GM23338 (cell line): Measurements from ENCODE around the gene SLC8B1. TPM values are rescaled to one million over a fixed set of nuclear protein-coding genes. Genes with fewer than 3 reads are reported as not detected.

ENCODE experiments used
- ATAC-seq: fragments of 200-7000 bp; cut with Tn5 transposase; 3 replicates; pipeline ENCODE4 v1.9.1; 2020
- DNase-seq: peaks from one replicate; pipeline ENCODE4 v3.0.0-alpha.2; 2015; ENCODE audit warnings: low spot score
- H2AFZ ChIP-seq: fragments of 200-600 bp; sonication (generic); 2 replicates; pipeline ENCODE4 v1.8.0; 2016; ENCODE audit warnings: antibody characterized with exemption, mild to moderate bottlenecking, moderate library complexity
- H3F3A ChIP-seq: fragments of 200-600 bp; sonication (generic); replicated peaks from 2 replicates; pipeline ENCODE4 v1.8.0; 2017; ENCODE audit warnings: antibody characterized with exemption, mixed run types, low read depth
- H3K27ac ChIP-seq: fragments of 200-600 bp; sonication (generic); 2 replicates; pipeline ENCODE4 v1.6.1; 2016; ENCODE audit warnings: low read depth
- H3K27me3 ChIP-seq: fragments of 200-600 bp; sonication (generic); 2 replicates; pipeline ENCODE4 v1.8.0; 2016; ENCODE audit warnings: mild to moderate bottlenecking, mixed run types, moderate library complexity; ENCODE audit not compliant: insufficient read depth
- H3K36me3 ChIP-seq: fragments of 200-600 bp; sonication (generic); 2 replicates; pipeline ENCODE4 v1.8.0; 2016; ENCODE audit warnings: mild to moderate bottlenecking; ENCODE audit not compliant: insufficient read depth
- H3K4me1 ChIP-seq: fragments of 200-600 bp; sonication (generic); 2 replicates; pipeline ENCODE4 v1.8.0; 2016; ENCODE audit warnings: mild to moderate bottlenecking, moderate library complexity; ENCODE audit not compliant: insufficient read depth
- H3K4me2 ChIP-seq: fragments of 200-600 bp; sonication (generic); 2 replicates; pipeline ENCODE4 v1.7.1; 2017; ENCODE audit warnings: mixed run types
- H3K4me3 ChIP-seq: fragments of 200-600 bp; sonication (generic); 2 replicates; pipeline ENCODE4 v1.6.1; 2016; ENCODE audit warnings: mixed run types
- H3K79me2 ChIP-seq: fragments of 200-600 bp; sonication (generic); replicated peaks from 2 replicates; pipeline ENCODE4 v1.8.0; 2017; ENCODE audit warnings: mild to moderate bottlenecking; ENCODE audit not compliant: insufficient read depth
- H3K9me2 ChIP-seq: fragments of 200-600 bp; sonication (generic); 2 replicates; pipeline ENCODE4 v1.8.0; 2017; ENCODE audit not compliant: insufficient read depth
- H4K20me1 ChIP-seq: fragments of 200-600 bp; sonication (generic); replicated peaks from 2 replicates; pipeline ENCODE4 v1.8.0; 2017; ENCODE audit warnings: mild to moderate bottlenecking; ENCODE audit not compliant: insufficient read depth
- H3K27ac Mint-ChIP-seq: 2 replicates; pipeline ENCODE4 v1.8.0; 2020; ENCODE audit warnings: inconsistent platforms, mild to moderate bottlenecking, moderate library complexity, mixed read lengths
- H3K27me3 Mint-ChIP-seq: 3 replicates; pipeline ENCODE4 v1.8.0; 2022; ENCODE audit warnings: low read depth, mild to moderate bottlenecking, moderate library complexity, mixed read lengths, inconsistent platforms; ENCODE audit not compliant: insufficient read depth, poor library complexity
- H3K36me3 Mint-ChIP-seq: 3 replicates; pipeline ENCODE4 v1.8.0; 2021; ENCODE audit warnings: low read depth, mild to moderate bottlenecking, inconsistent platforms, moderate library complexity, mixed read lengths
- H3K4me1 Mint-ChIP-seq: 3 replicates; pipeline ENCODE4 v1.8.0; 2020; ENCODE audit warnings: mild to moderate bottlenecking, inconsistent platforms, mixed read lengths
- H3K4me3 Mint-ChIP-seq: 3 replicates; pipeline ENCODE4 v1.8.0; 2021; ENCODE audit warnings: moderate library complexity, mild to moderate bottlenecking, inconsistent platforms, mixed read lengths
- H3K9me3 Mint-ChIP-seq: 3 replicates; pipeline ENCODE4 v1.8.0; 2020; ENCODE audit warnings: moderate library complexity, mild to moderate bottlenecking, inconsistent platforms, mixed read lengths
- CREB1 ChIP-seq: fragments of 250-450 bp; sonication (Bioruptor Pico); IDR thresholded peaks from 2 replicates; pipeline ENCODE4 v1.5.0; 2020; ENCODE audit warnings: low read depth, mild to moderate bottlenecking, moderate library complexity
- EZH2 ChIP-seq: fragments of 200-600 bp; sonication (generic); IDR thresholded peaks from one replicate; pipeline ENCODE4 v1.8.0; 2017; ENCODE audit warnings: antibody characterized with exemption, mild to moderate bottlenecking, low read depth; ENCODE audit not compliant: unreplicated experiment
- EZH2phosphoT487 ChIP-seq: fragments of 200-600 bp; sonication (generic); IDR thresholded peaks from one replicate; pipeline ENCODE4 v1.8.1; 2018; ENCODE audit warnings: antibody characterized with exemption; ENCODE audit not compliant: unreplicated experiment
- JUNB ChIP-seq: IDR thresholded peaks from one replicate; pipeline ENCODE4 v1.6.1; 2016; ENCODE audit warnings: antibody characterized with exemption; ENCODE audit not compliant: unreplicated experiment
- NANOG ChIP-seq: IDR thresholded peaks from 2 replicates; pipeline ENCODE4 v1.6.1; 2016; ENCODE audit warnings: antibody characterized with exemption, borderline replicate concordance
- POLR2AphosphoS5 ChIP-seq: IDR thresholded peaks from 2 replicates; pipeline ENCODE4 v1.6.1; 2016; ENCODE audit warnings: antibody characterized with exemption, low read depth
- STAT1 ChIP-seq: IDR thresholded peaks from one replicate; pipeline ENCODE4 v1.6.1; 2016; ENCODE audit warnings: antibody characterized with exemption; ENCODE audit not compliant: unreplicated experiment
- ZNF114 ChIP-seq: fragments of 250-450 bp; sonication (Bioruptor Pico); IDR thresholded peaks from 2 replicates; pipeline ENCODE4 v1.5.0; 2020; ENCODE audit warnings: mild to moderate bottlenecking, moderate library complexity
- ZNF331 ChIP-seq: fragments of 250-450 bp; sonication (Bioruptor Pico); IDR thresholded peaks from 2 replicates; pipeline ENCODE4 v1.5.0; 2020; ENCODE audit warnings: low read depth, mild to moderate bottlenecking, moderate library complexity
- polyA plus RNA-seq: library from polyadenylated mRNA; unstranded; fragments of >200 nt; fragmentation: Nextera tagmentation; extraction: Ambion mirVana; gene quantifications from 2 replicates; pipeline ENCODE4 v1.2.1, GENCODE V29; 2016
- total RNA-seq: library from RNA; depleted of rRNA; stranded (reverse); fragments of >200 nt; shearing (Covaris generic); gene quantifications from 2 replicates; pipeline ENCODE4 v1.2.3, GENCODE V29; 2014
- TF ChIP-seq, protein P1 (sequence below): IDR thresholded peaks from 2 replicates; pipeline ENCODE4 v1.6.1; 2016; ENCODE audit warnings: antibody characterized with exemption
- TF ChIP-seq, protein P2 (sequence below), 2 experiments: fragments of 200-600 bp in 1 of 2; sonication (generic) in 1 of 2; conservative IDR thresholded peaks; 2 replicates each; pipeline versions ENCODE4 v1.5.1 to v1.6.1; 2016 to 2017; ENCODE audit warnings: antibody characterized with exemption in 2 of 2, low read depth in 2 of 2, mild to moderate bottlenecking in 2 of 2, moderate library complexity in 1 of 2
- TF ChIP-seq, protein P3 (sequence below): fragments of 250-450 bp; sonication (Bioruptor Pico); IDR thresholded peaks from 2 replicates; pipeline ENCODE4 v1.5.0; 2020; ENCODE audit warnings: mild to moderate bottlenecking, moderate library complexity
- TF ChIP-seq, protein P4 (sequence below): IDR thresholded peaks from one replicate; pipeline ENCODE4 v1.6.1; 2018; ENCODE audit warnings: antibody characterized with exemption; ENCODE audit not compliant: unreplicated experiment

SLC8B1 gene
- total and polyA plus RNA-seq, 2 experiments from 2014 or later, result 6.0 to 8.9 TPM

DNA sequence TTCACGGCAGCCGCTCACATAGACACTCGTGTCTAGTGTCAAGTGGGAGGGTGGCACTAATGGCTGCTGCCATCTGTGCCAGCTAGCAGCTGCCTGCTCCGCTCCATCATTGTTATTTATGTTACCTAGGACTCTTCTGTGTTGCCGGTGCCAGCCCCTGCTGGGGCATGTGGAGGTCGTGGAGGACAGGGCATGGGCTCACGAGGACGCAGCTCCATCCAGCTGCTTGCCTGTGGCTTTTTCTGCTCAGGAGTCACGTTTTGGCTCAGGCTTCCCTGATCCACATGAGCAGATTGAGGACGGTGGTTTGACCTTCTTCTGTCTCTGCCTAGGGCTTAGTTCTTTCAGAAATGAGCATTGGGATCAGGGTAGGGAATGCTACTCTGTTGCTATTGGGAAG lies 82.4 kb downstream of the SLC8B1 start:
- no peak for DNase-seq
- H3K9me2 ChIP-seq, result no peaks in the 10 kb centered on the region
- no peak overlapping the region for H3K27ac Mint-ChIP-seq
- ATAC-seq, result no peak
- peaks cover 4% of the 10 kb centered on the region for H3K27me3 Mint-ChIP-seq
- H2AFZ ChIP-seq, result no peak overlapping the region
- H3K9me3 Mint-ChIP-seq, result no peaks in the 10 kb centered on the region
- H3K36me3 Mint-ChIP-seq, result peaks cover 9% of the 10 kb centered on the region; the same call in 2 of the 3 replicates
- no peak overlapping the region for H3K4me3 ChIP-seq
- H3K27ac ChIP-seq, result no peak overlapping the region
- no peaks in the 10 kb centered on the region for H3K79me2 ChIP-seq
- H4K20me1 ChIP-seq, result no peaks in the 10 kb centered on the region
- H3K27me3 ChIP-seq, result no peaks in the 10 kb centered on the region
- TF ChIP-seq ZNF114 (CRISPR knock-in tag), result no peak
- TF ChIP-seq NANOG, result no peak
- TF ChIP-seq, protein P1, sequence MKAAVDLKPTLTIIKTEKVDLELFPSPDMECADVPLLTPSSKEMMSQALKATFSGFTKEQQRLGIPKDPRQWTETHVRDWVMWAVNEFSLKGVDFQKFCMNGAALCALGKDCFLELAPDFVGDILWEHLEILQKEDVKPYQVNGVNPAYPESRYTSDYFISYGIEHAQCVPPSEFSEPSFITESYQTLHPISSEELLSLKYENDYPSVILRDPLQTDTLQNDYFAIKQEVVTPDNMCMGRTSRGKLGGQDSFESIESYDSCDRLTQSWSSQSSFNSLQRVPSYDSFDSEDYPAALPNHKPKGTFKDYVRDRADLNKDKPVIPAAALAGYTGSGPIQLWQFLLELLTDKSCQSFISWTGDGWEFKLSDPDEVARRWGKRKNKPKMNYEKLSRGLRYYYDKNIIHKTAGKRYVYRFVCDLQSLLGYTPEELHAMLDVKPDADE, result no peak
- no peak for TF ChIP-seq STAT1
- TF ChIP-seq EZH2phosphoT487, result no peak
- TF ChIP-seq, protein P2, sequence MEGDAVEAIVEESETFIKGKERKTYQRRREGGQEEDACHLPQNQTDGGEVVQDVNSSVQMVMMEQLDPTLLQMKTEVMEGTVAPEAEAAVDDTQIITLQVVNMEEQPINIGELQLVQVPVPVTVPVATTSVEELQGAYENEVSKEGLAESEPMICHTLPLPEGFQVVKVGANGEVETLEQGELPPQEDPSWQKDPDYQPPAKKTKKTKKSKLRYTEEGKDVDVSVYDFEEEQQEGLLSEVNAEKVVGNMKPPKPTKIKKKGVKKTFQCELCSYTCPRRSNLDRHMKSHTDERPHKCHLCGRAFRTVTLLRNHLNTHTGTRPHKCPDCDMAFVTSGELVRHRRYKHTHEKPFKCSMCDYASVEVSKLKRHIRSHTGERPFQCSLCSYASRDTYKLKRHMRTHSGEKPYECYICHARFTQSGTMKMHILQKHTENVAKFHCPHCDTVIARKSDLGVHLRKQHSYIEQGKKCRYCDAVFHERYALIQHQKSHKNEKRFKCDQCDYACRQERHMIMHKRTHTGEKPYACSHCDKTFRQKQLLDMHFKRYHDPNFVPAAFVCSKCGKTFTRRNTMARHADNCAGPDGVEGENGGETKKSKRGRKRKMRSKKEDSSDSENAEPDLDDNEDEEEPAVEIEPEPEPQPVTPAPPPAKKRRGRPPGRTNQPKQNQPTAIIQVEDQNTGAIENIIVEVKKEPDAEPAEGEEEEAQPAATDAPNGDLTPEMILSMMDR (conservative IDR thresholded peaks at IDR 0.05; ENCODE audit: low read depth in 2 of 2), result no peak
- TF ChIP-seq CREB1, result no peak
- TF ChIP-seq, protein P3, sequence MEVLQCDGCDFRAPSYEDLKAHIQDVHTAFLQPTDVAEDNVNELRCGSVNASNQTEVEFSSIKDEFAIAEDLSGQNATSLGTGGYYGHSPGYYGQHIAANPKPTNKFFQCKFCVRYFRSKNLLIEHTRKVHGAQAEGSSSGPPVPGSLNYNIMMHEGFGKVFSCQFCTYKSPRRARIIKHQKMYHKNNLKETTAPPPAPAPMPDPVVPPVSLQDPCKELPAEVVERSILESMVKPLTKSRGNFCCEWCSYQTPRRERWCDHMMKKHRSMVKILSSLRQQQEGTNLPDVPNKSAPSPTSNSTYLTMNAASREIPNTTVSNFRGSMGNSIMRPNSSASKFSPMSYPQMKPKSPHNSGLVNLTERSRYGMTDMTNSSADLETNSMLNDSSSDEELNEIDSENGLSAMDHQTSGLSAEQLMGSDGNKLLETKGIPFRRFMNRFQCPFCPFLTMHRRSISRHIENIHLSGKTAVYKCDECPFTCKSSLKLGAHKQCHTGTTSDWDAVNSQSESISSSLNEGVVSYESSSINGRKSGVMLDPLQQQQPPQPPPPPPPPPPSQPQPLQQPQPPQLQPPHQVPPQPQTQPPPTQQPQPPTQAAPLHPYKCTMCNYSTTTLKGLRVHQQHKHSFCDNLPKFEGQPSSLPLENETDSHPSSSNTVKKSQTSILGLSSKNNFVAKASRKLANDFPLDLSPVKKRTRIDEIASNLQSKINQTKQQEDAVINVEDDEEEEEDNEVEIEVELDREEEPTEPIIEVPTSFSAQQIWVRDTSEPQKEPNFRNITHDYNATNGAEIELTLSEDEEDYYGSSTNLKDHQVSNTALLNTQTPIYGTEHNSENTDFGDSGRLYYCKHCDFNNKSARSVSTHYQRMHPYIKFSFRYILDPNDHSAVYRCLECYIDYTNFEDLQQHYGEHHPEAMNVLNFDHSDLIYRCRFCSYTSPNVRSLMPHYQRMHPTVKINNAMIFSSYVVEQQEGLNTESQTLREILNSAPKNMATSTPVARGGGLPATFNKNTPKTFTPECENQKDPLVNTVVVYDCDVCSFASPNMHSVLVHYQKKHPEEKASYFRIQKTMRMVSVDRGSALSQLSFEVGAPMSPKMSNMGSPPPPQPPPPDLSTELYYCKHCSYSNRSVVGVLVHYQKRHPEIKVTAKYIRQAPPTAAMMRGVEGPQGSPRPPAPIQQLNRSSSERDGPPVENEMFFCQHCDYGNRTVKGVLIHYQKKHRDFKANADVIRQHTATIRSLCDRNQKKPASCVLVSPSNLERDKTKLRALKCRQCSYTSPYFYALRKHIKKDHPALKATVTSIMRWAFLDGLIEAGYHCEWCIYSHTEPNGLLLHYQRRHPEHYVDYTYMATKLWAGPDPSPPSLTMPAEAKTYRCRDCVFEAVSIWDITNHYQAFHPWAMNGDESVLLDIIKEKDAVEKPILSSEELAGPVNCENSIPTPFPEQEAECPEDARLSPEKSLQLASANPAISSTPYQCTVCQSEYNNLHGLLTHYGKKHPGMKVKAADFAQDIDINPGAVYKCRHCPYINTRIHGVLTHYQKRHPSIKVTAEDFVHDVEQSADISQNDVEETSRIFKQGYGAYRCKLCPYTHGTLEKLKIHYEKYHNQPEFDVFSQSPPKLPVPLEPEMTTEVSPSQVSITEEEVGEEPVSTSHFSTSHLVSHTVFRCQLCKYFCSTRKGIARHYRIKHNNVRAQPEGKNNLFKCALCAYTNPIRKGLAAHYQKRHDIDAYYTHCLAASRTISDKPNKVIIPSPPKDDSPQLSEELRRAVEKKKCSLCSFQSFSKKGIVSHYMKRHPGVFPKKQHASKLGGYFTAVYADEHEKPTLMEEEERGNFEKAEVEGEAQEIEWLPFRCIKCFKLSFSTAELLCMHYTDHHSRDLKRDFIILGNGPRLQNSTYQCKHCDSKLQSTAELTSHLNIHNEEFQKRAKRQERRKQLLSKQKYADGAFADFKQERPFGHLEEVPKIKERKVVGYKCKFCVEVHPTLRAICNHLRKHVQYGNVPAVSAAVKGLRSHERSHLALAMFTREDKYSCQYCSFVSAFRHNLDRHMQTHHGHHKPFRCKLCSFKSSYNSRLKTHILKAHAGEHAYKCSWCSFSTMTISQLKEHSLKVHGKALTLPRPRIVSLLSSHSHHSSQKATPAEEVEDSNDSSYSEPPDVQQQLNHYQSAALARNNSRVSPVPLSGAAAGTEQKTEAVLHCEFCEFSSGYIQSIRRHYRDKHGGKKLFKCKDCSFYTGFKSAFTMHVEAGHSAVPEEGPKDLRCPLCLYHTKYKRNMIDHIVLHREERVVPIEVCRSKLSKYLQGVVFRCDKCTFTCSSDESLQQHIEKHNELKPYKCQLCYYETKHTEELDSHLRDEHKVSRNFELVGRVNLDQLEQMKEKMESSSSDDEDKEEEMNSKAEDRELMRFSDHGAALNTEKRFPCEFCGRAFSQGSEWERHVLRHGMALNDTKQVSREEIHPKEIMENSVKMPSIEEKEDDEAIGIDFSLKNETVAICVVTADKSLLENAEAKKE (CRISPR knock-in tag), result no peak
- TF ChIP-seq, protein P4, sequence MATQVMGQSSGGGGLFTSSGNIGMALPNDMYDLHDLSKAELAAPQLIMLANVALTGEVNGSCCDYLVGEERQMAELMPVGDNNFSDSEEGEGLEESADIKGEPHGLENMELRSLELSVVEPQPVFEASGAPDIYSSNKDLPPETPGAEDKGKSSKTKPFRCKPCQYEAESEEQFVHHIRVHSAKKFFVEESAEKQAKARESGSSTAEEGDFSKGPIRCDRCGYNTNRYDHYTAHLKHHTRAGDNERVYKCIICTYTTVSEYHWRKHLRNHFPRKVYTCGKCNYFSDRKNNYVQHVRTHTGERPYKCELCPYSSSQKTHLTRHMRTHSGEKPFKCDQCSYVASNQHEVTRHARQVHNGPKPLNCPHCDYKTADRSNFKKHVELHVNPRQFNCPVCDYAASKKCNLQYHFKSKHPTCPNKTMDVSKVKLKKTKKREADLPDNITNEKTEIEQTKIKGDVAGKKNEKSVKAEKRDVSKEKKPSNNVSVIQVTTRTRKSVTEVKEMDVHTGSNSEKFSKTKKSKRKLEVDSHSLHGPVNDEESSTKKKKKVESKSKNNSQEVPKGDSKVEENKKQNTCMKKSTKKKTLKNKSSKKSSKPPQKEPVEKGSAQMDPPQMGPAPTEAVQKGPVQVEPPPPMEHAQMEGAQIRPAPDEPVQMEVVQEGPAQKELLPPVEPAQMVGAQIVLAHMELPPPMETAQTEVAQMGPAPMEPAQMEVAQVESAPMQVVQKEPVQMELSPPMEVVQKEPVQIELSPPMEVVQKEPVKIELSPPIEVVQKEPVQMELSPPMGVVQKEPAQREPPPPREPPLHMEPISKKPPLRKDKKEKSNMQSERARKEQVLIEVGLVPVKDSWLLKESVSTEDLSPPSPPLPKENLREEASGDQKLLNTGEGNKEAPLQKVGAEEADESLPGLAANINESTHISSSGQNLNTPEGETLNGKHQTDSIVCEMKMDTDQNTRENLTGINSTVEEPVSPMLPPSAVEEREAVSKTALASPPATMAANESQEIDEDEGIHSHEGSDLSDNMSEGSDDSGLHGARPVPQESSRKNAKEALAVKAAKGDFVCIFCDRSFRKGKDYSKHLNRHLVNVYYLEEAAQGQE, result no peak
- TF ChIP-seq JUNB, result no peak
- TF ChIP-seq ZNF331 (CRISPR knock-in tag), result no peak
- TF ChIP-seq POLR2AphosphoS5, result no peak
- no peak for TF ChIP-seq EZH2
- H3K4me1 ChIP-seq, result no peaks in the 10 kb centered on the region
- H3K36me3 ChIP-seq, result no peaks in the 10 kb centered on the region
- H3F3A ChIP-seq, result no peaks in the 10 kb centered on the region
- H3K4me2 ChIP-seq, result no peak overlapping the region
- H3K4me1 Mint-ChIP-seq, result peaks cover 13% of the 10 kb centered on the region
- H3K4me3 Mint-ChIP-seq, result no peak overlapping the region
